GM19099 (cell line): ENCODE measurements around the gene SRSF6.

Experiments used
- POLR2A ChIP-seq: IDR thresholded peaks from 3 replicates; pipeline ENCODE4 v1.6.1; 2011; ENCODE audit warnings: low read depth; ENCODE audit not compliant: insufficient read length; ENCODE audit errors: extremely low read depth

The SRSF6 gene

GRCh38 chr20:43440531-43440930 is 17.2 kb upstream of the SRSF6 start:
- TF ChIP-seq POLR2A: no peak

GRCh38 chr20:43442282-43442880 is 15.3 kb upstream of the SRSF6 start:
- TF ChIP-seq POLR2A: no peak

GRCh38 chr20:43444107-43444506 is 13.6 kb upstream of the SRSF6 start:
- no peak for TF ChIP-seq POLR2A

- TF ChIP-seq POLR2A: no peak
These were observed 11.3 kb upstream of the SRSF6 start for GRCh38 chr20:43446361-43446879.

GRCh38 chr20:43448748-43449535 is 8.8 kb upstream of the SRSF6 start:
- no peak for TF ChIP-seq POLR2A

GRCh38 chr20:43450841-43451799 is 6.6 kb upstream of the SRSF6 start:
- TF ChIP-seq POLR2A: no peak

GRCh38 chr20:43452404-43453126 is 5.1 kb upstream of the SRSF6 start:
- no peak for TF ChIP-seq POLR2A

- no peak for TF ChIP-seq POLR2A
These were observed 672 bp upstream of the SRSF6 start for GRCh38 chr20:43456809-43457639.

GRCh38 chr20:43458422-43458924 is 777 bp downstream of the SRSF6 start:
- TF ChIP-seq POLR2A: no peak

- TF ChIP-seq POLR2A: no peak
These were observed 1.6 kb downstream of the SRSF6 start for GRCh38 chr20:43459022-43459942.

GRCh38 chr20:43460172-43460829 is 2.6 kb downstream of the SRSF6 start:
- TF ChIP-seq POLR2A: no peak

- TF ChIP-seq POLR2A: no peak
These were observed 3.1 kb downstream of the SRSF6 start for GRCh38 chr20:43460830-43461200.
